C4-2B (cell line): ENCODE results near the gene TBCE.

Experiments
- ZFX ChIP-seq: fragments of 450-650 bp; IDR thresholded peaks from 2 replicates; pipeline ENCODE4 v1.6.1; 2017
- TF ChIP-seq, protein P1 (sequence below): fragments of 450-650 bp; conservative IDR thresholded peaks from 2 replicates; pipeline ENCODE4 v1.5.1; 2017; ENCODE audit warnings: mild to moderate bottlenecking

DNA sequence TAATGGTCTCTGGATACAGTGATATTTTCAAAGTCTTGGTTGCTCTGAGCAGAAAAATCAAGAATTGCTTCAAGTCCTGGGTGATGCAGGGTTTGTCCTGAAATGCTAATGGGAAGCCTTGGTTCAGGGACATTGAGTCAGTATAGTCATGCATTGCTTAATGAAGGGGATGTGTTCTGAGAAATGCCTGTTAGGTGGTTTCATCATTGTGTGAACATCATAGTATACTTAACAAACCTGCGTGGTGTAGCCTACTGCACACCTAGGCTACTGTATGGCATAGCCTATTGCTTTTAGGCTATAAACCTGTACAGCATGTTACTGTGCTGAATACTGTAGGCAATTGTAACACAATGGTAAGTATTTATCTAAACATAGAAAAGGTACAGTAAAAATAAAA, 36.4 kb downstream of the TBCE start:
- TF ChIP-seq, protein P1, sequence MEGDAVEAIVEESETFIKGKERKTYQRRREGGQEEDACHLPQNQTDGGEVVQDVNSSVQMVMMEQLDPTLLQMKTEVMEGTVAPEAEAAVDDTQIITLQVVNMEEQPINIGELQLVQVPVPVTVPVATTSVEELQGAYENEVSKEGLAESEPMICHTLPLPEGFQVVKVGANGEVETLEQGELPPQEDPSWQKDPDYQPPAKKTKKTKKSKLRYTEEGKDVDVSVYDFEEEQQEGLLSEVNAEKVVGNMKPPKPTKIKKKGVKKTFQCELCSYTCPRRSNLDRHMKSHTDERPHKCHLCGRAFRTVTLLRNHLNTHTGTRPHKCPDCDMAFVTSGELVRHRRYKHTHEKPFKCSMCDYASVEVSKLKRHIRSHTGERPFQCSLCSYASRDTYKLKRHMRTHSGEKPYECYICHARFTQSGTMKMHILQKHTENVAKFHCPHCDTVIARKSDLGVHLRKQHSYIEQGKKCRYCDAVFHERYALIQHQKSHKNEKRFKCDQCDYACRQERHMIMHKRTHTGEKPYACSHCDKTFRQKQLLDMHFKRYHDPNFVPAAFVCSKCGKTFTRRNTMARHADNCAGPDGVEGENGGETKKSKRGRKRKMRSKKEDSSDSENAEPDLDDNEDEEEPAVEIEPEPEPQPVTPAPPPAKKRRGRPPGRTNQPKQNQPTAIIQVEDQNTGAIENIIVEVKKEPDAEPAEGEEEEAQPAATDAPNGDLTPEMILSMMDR: no peak
- no peak for TF ChIP-seq ZFX
